Gastrocnemius medialis (tissue), 4 donors: ENCODE data around the gene CYSLTR2. TPM values are rescaled to one million over a fixed set of nuclear protein-coding genes. Genes with fewer than 3 reads are reported as not detected.
"Not testable (repeated sequence)": the region's sequence is repeated elsewhere in the genome, so short reads cannot be mapped to it uniquely, and the experiment has no call there.

Source experiments
- ATAC-seq, 2 donors: fragments of 150-250 bp; one replicate each; pipeline ENCODE4 v1.9.1; 2016
- DNase-seq, 2 donors: peaks; one replicate each; pipeline ENCODE4 v3.0.0-alpha.2; 2019
- H3K27ac ChIP-seq, 4 donors: fragments of 200-600 bp; sonication (generic); 1 replicate in 1 of 4; 2 replicates in 3 of 4; pipeline ENCODE4 v1.5.1; 2016 to 2018; ENCODE audit warnings: mild to moderate bottlenecking in 2 of 4, moderate library complexity in 1 of 4
- H3K27me3 ChIP-seq, 3 donors: fragments of 200-600 bp; sonication (generic) in 2 of 3; 1 replicate in 1 of 3; 2 replicates in 2 of 3; pipeline versions ENCODE4 v1.5.1 to v1.6.0; 2016 to 2019; ENCODE audit warnings: mild to moderate bottlenecking in 1 of 3, moderate library complexity in 1 of 3
- H3K36me3 ChIP-seq, 2 donors: fragments of 200-600 bp; sonication (generic) in 1 of 2; one replicate each; pipeline ENCODE4 v1.5.1; 2017 to 2018
- H3K4me1 ChIP-seq, 2 donors: fragments of 200-600 bp; sonication (generic) in 1 of 2; one replicate each; pipeline ENCODE4 v1.5.1; 2016 to 2017; ENCODE audit warnings: mild to moderate bottlenecking in 2 of 2
- H3K4me3 ChIP-seq, 4 donors: fragments of 200-600 bp; sonication (generic) in 3 of 4; 1 replicate in 1 of 4; 2 replicates in 3 of 4; pipeline ENCODE4 v1.5.1; 2016 to 2019; ENCODE audit warnings: mild to moderate bottlenecking in 2 of 4
- H3K9me3 ChIP-seq, 3 donors: fragments of 200-600 bp; sonication (generic) in 2 of 3; 1 replicate in 1 of 3; 2 replicates in 2 of 3; pipeline ENCODE4 v1.5.1; 2016 to 2019
- POLR2A ChIP-seq, 2 donors: fragments of 450-650 bp; IDR thresholded peaks; one replicate each; pipeline ENCODE4 v1.6.1; 2017; ENCODE audit warnings: antibody characterized with exemption in 2 of 2, mild to moderate bottlenecking in 2 of 2, moderate library complexity in 2 of 2
- in situ Hi-C, 4 donors: fragments of 200-750 bp; cut with MboI; loops; one replicate each; pipeline versions ENCODE4 v1.15.0 to v1.8.0; 2017; ENCODE audit warnings: low sequenced_read_pairs in 4 of 4
- intact Hi-C: fragments of 100-400 bp; cut with DNase I; formaldehyde crosslinking; loops from one replicate; pipeline ENCODE4 v1.15.1; 2023; ENCODE audit warnings: low total_unique reads
- total RNA-seq, 4 donors: library from RNA; depleted of rRNA; stranded (reverse); fragments of >200 nt; gene quantifications; one replicate each; pipeline versions ENCODE4 v1.1.0 to v1.2.3, GENCODE V29; 2016
- TF ChIP-seq, protein P1 (sequence below), 5 experiments: fragments of 450-650 bp in 3 of 5; fragments of 200-600 bp in 2 of 5; sonication (generic) in 2 of 5; IDR thresholded peaks in 4 of 5; conservative IDR thresholded peaks in 1 of 5; 1 replicate in 4 of 5; 2 replicates in 1 of 5; pipeline ENCODE4 v1.5.1; 2016 to 2019; ENCODE audit warnings: antibody characterized with exemption in 5 of 5, mild to moderate bottlenecking in 3 of 5, moderate library complexity in 3 of 5

Gene CYSLTR2
- total RNA-seq, 4 donors from 2014 or later: 0.09 to 0.10 TPM; not detected in 2

DNA sequence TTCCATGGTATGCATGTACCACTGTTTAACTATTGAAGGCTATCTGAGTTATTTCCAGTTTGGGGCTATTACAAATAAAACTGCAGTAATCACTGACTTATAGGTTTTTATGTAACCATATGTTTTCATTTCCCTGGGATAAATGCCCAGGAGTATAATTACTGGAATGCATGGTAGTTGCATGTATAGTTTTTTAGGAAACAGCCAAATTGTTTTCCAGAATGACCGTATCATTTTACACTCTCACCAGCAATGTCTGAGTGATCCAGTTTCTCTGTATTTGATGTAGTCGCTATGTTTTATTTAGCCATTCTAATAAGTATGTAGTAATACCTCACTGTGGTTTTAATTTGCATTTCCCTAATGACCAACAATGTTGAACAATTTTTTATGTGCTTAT is 42.0 kb downstream of the CYSLTR2 start:
- TF ChIP-seq, protein P1, sequence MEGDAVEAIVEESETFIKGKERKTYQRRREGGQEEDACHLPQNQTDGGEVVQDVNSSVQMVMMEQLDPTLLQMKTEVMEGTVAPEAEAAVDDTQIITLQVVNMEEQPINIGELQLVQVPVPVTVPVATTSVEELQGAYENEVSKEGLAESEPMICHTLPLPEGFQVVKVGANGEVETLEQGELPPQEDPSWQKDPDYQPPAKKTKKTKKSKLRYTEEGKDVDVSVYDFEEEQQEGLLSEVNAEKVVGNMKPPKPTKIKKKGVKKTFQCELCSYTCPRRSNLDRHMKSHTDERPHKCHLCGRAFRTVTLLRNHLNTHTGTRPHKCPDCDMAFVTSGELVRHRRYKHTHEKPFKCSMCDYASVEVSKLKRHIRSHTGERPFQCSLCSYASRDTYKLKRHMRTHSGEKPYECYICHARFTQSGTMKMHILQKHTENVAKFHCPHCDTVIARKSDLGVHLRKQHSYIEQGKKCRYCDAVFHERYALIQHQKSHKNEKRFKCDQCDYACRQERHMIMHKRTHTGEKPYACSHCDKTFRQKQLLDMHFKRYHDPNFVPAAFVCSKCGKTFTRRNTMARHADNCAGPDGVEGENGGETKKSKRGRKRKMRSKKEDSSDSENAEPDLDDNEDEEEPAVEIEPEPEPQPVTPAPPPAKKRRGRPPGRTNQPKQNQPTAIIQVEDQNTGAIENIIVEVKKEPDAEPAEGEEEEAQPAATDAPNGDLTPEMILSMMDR (IDR thresholded peaks at IDR 0.05 in 4 of 5, conservative IDR thresholded peaks at IDR 0.05 in 1 of 5): no peak
- no peak for TF ChIP-seq POLR2A (IDR thresholded peaks at IDR 0.05)
- intact Hi-C loops (no loop called here), in situ Hi-C loops (no loop called here)
- DNase-seq (no peak), ATAC-seq (no peak)
- Histone ChIP-seq H3K9me3 (no peaks in the 10 kb centered on the region), H3K36me3 (no peaks in the 10 kb centered on the region), H3K27me3 (no peaks in the 10 kb centered on the region), H3K4me1 (no peaks in the 10 kb centered on the region), H3K4me3 (no peak overlapping the region), H3K27ac (no peak overlapping the region)

DNA sequence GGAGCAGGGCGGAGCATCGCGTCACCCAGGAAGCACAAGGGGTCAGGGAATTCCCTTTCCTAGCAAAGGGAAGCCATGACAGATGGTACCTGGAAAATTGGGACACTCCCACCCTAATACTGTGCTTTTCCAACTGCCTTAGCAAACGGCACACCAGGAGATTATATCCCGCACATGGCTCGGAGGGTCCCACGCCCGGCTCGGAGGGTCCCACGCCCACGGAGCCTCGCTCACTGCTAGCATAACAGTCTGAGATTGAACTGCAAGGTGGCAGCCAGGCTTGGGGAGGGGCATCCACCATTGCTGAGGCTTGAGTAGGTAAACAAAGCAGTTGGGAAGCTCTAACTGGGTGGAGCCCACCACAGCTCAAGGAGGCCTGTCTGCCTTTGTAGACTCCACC is 42.9 kb downstream of the CYSLTR2 start:
- H3K4me3 ChIP-seq, H3K27me3 ChIP-seq, DNase-seq, ATAC-seq, H3K9me3 ChIP-seq, H3K4me1 ChIP-seq, in situ Hi-C loops, intact Hi-C loops, H3K36me3 ChIP-seq, H3K27ac ChIP-seq: not testable (repeated sequence)

DNA sequence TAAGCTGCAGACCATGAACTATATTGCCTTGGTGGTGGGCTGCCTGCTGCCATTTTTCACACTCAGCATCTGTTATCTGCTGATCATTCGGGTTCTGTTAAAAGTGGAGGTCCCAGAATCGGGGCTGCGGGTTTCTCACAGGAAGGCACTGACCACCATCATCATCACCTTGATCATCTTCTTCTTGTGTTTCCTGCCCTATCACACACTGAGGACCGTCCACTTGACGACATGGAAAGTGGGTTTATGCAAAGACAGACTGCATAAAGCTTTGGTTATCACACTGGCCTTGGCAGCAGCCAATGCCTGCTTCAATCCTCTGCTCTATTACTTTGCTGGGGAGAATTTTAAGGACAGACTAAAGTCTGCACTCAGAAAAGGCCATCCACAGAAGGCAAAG is 53.7 kb downstream of the CYSLTR2 start:
- Histone ChIP-seq H3K27ac (no peak overlapping the region), H3K9me3 (no peaks in the 10 kb centered on the region), H3K36me3 (no peaks in the 10 kb centered on the region), H3K4me3 (no peak overlapping the region), H3K27me3 (no peaks in the 10 kb centered on the region), H3K4me1 (no peaks in the 10 kb centered on the region)
- DNase-seq: no peak
- intact Hi-C loops: no loop called here
- TF ChIP-seq, protein P1 (IDR thresholded peaks at IDR 0.05 in 4 of 5, conservative IDR thresholded peaks at IDR 0.05 in 1 of 5): no peak
- TF ChIP-seq POLR2A (IDR thresholded peaks at IDR 0.05): no peak
- in situ Hi-C loops: no loop called here
- ATAC-seq: no peak

DNA sequence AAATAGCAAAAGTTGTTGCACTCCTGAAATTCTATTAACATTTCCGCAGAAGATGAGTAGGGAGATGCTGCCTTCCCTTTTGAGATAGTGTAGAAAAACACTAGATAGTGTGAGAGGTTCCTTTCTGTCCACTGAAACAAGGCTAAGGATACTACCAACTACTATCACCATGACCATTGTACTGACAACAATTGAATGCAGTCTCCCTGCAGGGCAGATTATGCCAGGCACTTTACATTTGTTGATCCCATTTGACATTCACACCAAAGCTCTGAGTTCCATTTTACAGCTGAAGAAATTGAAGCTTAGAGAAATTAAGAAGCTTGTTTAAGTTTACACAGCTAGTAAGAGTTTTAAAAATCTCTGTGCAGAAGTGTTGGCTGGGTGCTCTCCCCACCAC is 55.0 kb downstream of the CYSLTR2 start:
- DNase-seq (no peak), ATAC-seq (no peak)
- H3K27ac ChIP-seq: no peak overlapping the region
- no peaks in the 10 kb centered on the region for H3K9me3 ChIP-seq
- H3K36me3 ChIP-seq: no peaks in the 10 kb centered on the region
- H3K4me3 ChIP-seq: no peak overlapping the region
- no peaks in the 10 kb centered on the region for H3K4me1 ChIP-seq
- H3K27me3 ChIP-seq: no peaks in the 10 kb centered on the region
- in situ Hi-C loops: no loop called here
- intact Hi-C loops: no loop called here
- no peak for TF ChIP-seq POLR2A (IDR thresholded peaks at IDR 0.05)
- TF ChIP-seq, protein P1 (IDR thresholded peaks at IDR 0.05 in 4 of 5, conservative IDR thresholded peaks at IDR 0.05 in 1 of 5): no peak

DNA sequence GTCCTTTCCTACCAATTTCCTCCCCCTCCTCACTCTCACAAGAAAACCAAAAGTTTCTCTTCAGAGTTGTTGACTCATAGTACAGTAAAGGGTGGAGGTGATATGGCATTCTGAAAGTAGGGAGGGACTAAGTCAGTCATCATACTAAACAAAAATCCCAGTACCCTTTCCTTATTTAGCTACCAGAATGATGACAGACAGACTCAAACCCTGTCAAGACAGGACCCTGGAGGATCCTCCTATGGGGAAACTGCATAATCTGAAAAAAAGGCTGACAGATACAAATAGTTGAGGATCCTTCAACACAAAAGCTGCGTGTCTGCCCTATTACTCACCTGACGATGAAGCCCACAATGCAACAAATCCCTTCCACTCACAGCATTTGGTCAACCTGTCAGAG is 55.5 kb downstream of the CYSLTR2 start:
- TF ChIP-seq POLR2A (IDR thresholded peaks at IDR 0.05): no peak
- TF ChIP-seq, protein P1 (IDR thresholded peaks at IDR 0.05 in 4 of 5, conservative IDR thresholded peaks at IDR 0.05 in 1 of 5): no peak
- H3K36me3 ChIP-seq: no peaks in the 10 kb centered on the region
- no peak overlapping the region for H3K27ac ChIP-seq
- no peaks in the 10 kb centered on the region for H3K27me3 ChIP-seq
- DNase-seq: no peak
- no peaks in the 10 kb centered on the region for H3K4me1 ChIP-seq
- in situ Hi-C loops: no loop called here
- intact Hi-C loops: no loop called here
- no peaks in the 10 kb centered on the region for H3K9me3 ChIP-seq
- H3K4me3 ChIP-seq: no peak overlapping the region
- ATAC-seq: no peak
